GM21528 (cell line): Measurements from ENCODE around the gene FAM193A.
"Not testable (repeated sequence)": the region's sequence is repeated elsewhere in the genome, so short reads cannot be mapped to it uniquely, and the experiment has no call there.

Experiments
- ATAC-seq: cut with Tn5 transposase; IDR thresholded peaks from one replicate; pipeline ENCODE4 v1.9.1; 2021; ENCODE audit warnings: mild to moderate bottlenecking, moderate library complexity; ENCODE audit not compliant: unreplicated experiment, low FRiP score

Gene FAM193A

DNA sequence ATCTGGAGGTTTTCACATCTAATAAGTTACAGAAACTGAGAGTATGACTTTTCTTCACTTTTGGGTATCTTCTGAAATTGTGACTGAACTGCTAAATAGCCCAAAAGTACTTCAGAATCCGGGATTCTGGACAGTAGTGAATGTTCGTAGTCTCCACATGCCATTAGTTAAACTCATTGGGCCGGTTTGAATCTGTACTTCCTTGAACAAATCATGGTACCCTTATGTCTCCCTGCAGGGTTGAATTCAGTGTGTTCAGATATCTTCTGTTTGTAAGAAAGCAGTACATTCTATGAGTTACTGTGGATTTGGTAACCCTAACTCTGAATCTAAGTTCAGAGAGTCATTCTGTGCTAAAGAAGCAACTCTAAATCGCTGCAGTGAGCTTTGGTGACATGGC is 33.6 kb downstream of the FAM193A start:
- ATAC-seq = no peak

GRCh38 chr4:2570551-2571222 is 34.2 kb downstream of the FAM193A start:
- no peak for ATAC-seq

DNA sequence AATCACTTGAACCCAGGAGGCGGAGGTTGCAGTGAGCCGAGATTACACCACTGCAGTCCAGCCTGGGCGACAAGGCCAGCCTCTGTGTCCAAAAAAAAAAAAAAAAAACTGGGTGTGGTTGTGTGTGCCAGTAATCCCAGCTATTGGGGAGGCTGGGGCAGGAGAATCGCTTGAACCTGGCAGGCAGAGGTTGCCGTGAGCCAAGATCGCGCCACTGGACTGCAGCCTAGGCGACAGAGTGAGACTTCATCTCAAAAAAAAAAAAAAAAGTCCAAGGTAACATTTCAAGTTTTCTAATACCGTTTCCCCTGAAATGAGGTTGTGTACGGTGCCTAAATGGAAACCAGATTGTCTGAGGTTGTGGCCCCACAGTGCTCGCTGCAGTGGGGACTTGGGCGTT is 35.6 kb downstream of the FAM193A start:
- ATAC-seq = no peak

GRCh38 chr4:2572866-2573265 is 36.4 kb downstream of the FAM193A start:
- ATAC-seq = no peak

- no peak for ATAC-seq
These were observed 37.6 kb downstream of the FAM193A start for GRCh38 chr4:2574009-2574408.

- ATAC-seq = no peak
These were observed 38.4 kb downstream of the FAM193A start for GRCh38 chr4:2574863-2575262.

- ATAC-seq = no peak
These were observed 39.8 kb downstream of the FAM193A start for GRCh38 chr4:2576290-2576689.

- ATAC-seq = no peak
These were observed 41.7 kb downstream of the FAM193A start for GRCh38 chr4:2578106-2578505.

DNA sequence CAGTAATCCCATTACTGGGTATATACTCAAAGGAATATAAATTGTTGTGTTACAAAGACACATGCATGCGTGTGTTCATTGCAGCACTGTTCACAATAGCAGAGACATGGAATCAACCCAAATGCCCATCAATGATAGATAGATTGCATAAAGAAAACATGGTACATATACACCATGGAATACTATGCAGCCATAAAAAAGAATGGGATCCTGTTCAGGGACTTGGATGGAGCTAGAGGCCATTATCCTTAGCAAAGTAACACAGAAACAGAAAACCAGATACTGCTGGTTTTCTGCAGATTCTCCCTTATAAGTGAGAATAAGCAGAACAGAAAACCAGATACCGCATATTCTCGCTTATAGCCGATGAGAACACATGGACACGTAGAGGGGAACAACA is 43.5 kb downstream of the FAM193A start:
- no peak for ATAC-seq

GRCh38 chr4:2583092-2583491 is 46.6 kb downstream of the FAM193A start:
- ATAC-seq = no peak

DNA sequence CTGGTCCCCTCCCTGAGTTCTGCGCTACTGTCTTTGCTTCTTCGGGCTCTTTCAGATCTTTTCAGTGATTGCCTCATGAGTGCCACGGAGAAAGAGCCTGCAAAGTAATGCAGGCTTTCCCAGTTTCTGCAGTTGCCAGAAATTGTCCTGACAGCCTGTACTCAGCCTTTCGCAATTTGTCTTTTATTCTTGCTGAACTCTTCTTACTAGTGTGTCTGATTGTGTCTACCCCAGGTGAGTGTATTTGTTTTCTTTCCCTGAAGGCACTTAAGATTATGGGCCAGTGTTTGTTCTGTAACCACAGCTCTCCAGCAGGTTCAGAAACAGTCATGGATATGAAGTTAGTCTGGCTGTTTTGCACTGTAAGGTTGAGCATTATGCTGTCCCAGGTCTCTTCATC is 47.1 kb downstream of the FAM193A start:
- ATAC-seq = no peak

DNA sequence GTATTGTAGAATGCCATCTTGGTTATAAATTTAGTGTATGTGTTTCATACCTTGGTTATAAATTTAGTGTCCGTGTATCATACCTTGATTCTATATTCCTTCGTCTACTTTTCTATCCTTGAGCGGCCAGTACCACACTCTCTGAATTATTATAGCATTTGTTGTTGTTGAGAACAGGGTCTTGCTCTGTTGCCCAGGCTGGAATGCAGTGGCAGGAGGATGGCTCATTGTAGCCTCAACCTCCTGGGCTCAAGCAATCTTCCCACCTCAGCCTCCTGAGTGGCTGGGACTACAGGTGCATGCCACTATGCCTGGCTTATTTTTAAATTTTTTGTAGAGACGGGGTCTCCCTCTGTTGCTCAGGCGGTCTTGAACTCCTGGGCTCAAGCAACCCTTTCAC is 50.1 kb downstream of the FAM193A start:
- no peak for ATAC-seq

DNA sequence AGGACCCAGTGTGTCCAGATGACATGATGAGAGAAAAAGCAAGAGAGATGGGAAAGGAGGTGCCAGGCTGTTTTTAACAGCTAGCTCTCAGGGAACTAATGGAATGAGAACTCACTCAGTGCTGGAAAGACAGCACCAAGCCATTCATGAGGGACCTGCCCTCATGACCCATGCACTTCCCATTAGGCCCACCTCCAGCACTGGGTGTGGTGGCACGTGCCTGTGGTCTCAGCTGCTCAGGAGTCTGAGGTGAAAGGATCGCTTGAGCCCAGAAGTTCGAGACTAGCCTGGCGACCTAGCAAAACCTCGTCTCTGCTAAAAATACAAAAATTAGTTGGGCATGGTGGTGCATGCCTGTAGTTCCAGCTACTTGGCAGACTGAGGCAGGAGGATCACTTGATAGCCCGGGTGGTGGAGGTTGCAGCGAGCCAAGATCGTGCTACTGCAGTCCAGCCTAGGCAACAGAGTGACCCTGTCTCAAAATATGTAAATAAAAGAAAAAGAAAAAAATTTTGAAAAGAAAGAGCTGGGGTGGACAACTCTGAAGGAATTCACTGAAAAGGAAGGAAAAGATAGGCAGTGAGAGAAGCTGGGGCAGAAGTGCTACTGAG is 50.9 kb downstream of the FAM193A start:
- ATAC-seq = no peak

DNA sequence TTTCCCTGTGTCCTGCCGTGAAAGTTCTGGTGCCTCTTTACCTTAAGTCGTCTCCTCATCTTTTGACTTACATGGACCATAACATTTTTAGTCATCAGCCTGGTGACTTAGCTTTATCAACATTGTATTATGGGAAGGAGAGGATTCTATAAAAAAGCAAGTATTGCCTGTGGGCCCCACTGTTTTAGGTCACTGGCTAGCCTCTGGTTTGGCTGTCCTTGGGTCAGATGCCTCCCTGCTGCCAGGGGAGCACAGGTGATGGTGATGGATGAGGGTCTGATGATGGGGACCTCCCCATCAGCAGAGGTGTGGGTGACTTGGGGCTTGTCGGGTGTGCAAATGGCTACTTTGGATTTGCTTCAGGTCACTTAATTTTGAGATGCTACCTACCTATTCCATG is 51.8 kb downstream of the FAM193A start:
- no peak for ATAC-seq

GRCh38 chr4:2591189-2591588 is 54.7 kb downstream of the FAM193A start:
- ATAC-seq = no peak

GRCh38 chr4:2592014-2592413 is 55.6 kb downstream of the FAM193A start:
- ATAC-seq = not testable (repeated sequence)

- ATAC-seq = no peak
These were observed 56.1 kb downstream of the FAM193A start for GRCh38 chr4:2592572-2592971.

DNA sequence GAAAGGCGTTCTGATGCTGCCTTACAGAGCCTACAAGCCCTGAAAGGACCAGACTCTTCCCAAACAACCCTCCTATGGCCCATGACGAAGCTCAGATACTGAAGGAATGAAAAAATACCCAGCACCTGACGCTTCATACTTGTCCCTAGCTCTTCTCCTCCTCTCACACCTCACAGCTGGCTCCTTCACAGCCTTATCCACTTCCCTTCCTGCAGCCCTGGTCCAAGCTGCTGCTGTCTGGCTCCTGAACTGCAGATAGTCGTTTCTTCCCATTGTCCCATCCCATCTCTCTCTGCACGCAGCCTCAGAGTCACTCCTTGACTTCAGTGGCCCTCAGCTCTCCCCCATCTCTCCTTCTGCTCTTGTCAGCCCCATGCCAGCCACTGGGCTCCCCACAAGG is 56.6 kb downstream of the FAM193A start:
- ATAC-seq = no peak

DNA sequence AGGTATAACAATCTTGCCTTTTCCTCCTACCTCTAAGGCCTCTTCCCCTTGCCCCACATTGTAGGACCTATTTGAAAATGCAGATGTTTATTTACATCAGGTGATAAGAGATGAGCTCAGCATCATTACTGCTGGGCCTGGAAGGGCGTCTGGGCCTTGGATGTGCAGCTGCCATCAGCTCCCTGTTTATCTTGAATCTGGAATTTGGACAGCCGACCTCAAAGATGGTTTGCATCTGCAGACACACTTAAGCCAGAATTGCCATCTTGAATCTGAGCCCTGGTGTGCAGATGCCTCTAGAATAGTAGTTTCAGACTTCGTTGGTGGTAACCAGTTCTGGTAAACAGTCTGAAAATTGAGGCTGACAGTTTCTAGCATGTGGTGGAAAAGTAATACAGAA is 59.0 kb downstream of the FAM193A start:
- no peak for ATAC-seq

DNA sequence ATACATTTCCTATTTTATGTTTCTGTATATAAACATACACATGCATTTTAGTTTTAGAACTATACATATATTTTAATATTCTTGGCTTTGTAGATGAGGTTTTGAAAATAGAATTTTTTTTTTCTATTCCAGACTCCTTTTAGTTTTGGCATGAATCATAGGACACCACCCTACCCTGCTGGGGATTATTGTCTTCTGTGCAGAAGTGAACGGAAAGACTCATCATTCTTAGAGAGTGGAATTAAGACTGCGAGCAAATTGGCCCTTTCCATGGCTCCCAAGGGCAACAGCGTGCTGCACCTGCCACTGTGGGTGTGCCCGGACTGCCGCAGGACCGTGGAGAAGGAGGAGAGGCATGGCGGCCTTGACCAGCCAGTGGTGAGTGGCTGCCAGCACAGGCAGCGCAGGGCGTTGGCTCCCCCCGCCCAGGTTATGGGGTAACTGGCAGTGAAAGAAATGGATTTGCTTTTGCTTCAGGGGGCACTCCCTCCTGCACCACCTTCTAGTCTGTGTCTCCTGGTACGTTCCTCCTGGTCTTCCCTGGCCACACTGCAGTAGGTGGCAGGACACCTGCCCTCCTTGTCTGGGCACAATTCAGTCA is 59.6 kb downstream of the FAM193A start:
- no peak for ATAC-seq

DNA sequence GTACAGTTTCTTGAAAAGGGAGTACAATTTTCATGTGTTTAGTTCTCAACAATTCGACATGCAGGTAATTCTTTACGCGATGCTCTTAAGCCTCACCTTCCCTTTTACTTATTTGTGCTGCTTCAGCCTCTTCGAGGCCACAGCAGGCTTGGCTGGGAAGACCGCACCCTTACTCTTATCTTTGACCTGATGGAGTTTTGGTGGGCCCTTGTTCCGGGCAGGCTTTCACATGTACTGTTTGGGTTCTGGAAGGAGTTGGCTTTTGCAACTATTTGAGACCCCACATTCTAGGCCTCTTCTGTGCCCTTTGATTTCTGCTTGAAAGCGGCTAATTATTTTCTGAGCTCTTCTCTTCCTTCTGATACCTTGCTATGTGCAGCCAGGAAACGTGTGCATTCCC is 60.2 kb downstream of the FAM193A start:
- ATAC-seq = no peak
